ENCODE measurements around the gene RPL13.

RPL13 gene

DNA sequence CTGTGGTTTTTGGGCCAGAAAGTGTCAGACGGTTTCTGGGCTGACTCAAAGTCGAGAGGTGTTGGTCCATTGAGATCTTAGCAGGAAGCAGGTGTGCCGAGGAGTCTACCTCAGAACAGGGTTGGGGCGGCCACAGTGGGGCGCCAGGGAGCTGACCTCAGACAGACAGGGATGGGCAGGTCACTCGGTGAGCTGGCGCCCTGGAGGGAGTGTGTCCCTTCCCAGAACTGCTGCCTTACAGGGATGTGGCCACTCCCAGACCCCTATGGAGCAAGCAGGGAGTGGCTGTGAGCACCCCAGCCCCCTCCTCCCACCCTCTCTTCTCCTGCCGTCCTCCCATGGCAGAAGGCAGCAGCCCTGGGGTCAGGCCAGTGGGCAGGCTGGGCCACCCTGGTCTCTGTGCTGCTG, 39.0 kb downstream of the RPL13 start:
- no peak for DNase-seq (ENCODE audit: low read depth)

DNA sequence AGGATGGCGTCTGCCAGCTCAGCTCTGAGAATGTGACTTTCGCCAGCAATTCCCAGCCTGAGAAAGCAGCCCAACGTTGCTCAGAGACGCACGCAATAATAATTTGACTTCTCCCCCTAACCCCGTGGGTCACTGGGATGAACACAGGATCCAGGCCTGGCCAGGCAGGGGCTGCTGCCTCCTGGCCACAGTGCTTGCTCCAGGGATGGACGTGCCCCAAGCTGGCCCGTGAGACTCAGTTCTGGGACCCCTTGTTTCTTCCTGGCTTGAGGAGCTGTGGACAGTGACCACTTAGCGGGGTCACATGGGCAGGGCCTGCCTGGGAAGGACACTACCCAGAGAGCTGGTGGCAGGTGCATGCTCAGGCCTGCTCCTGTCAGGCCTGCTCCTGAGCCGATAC, 39.4 kb downstream of the RPL13 start:
- DNase-seq (ENCODE audit: low read depth), result no peak

- DNase-seq (ENCODE audit: low read depth), result no peak
These were observed 39.9 kb downstream of the RPL13 start for GRCh38 chr16:89600427-89600826.

- no peak for DNase-seq (ENCODE audit: low read depth)
These were observed 40.5 kb downstream of the RPL13 start for GRCh38 chr16:89600956-89601355.

DNA sequence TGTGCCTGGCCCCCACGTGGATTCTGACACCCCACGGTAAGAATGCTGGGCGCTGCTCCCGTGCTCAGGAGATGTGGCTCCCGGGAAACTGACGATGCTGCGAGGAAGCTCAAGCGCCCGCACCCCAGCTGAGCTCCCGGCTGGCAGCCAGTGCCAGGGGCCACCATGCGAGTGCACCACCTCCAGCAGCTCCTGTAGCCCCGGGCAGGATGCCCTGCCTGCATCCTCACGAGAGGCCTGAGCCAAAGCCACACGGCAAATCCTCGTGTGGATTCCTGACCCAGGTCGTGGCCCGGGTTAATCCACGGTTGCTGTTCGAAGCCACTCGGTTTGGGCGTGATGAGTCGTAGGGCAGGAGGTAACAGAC, 41.4 kb downstream of the RPL13 start:
- no peak for DNase-seq (ENCODE audit: low read depth)

DNA sequence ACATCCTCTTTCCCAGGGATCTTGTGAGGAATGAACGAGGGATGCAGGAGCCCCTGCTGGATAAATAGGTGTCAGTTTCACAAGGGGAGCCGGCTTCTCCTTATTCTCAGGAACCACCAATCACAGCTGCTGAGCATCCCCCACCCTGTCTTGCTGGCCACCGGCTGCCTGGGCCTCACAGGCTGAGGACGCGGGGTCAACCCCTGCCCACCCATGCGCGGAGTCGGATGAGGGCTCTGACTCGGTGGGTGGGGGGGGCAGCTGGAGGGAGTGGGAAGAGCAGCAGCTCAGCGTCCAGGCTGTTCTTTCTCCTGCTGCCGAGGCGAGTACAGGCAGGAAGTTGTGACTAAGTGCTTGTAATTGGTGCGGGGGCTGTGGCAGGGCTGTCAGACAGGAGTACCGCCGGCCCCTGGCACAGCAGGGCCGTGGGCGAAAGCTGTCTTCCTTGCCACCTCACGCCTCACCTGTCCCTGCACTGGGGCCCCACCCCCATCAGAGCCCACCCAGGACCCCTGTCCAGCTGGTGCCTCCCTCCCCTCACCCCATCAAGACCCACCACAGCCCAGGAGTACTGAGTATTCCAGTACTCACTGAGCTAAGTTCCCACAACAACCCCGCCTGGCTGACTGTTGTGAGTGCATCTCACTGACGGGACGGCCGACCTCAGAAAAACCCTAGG, 41.9 kb downstream of the RPL13 start:
- peak; percentile 39 for DNase-seq (ENCODE audit: low read depth)

DNA sequence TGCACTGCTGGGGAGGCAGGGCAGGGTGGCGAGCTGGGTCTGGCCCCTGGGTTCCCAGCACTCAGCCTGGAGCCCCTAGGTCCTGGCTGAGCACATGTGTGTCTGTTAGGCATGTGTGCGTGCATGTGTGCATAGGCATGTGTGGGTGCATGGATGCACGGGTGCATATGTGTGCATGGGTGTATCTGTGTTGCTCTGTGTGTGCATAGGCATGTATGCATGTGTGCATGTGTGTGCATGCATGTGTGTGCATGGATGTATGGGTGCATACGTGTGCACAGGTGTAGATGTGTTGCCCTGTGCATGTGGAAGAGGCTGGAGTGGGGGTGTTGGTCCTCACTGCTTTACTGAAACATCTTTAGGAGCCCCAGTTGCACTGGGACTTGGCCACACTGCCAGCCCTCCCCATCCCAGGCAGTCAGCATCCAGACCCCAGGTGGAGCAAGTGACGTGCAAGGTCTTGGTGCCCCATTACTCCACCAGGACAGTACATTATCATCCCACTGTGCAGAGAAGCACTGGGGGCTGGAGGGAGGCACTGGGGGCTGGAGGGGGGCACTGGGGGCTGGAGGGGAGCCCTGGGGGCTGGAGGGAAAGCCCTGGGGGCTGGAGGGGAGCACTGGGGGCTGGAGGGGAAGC, 42.6 kb downstream of the RPL13 start:
- DNase-seq (ENCODE audit: low read depth), result no peak

DNA sequence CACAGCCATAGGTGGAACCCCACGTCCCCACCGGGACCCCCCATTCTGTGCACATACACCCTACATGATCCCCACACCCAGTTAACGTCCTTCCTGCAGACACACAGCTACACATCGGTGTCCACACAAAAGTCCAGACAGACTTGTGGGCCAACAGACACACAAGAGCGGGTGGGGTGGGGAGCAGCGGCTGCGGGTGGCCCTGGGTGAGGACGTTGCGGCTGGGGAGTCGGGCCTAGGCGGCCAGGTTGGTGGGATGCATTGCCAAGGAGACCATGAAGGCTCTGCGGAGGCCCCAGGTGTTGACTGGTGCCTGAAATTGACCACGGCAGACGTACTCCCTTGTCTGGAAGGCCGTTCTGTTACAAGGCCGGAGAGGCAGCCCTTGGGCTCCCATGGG, 44.3 kb downstream of the RPL13 start:
- DNase-seq (ENCODE audit: low read depth), result no peak

DNA sequence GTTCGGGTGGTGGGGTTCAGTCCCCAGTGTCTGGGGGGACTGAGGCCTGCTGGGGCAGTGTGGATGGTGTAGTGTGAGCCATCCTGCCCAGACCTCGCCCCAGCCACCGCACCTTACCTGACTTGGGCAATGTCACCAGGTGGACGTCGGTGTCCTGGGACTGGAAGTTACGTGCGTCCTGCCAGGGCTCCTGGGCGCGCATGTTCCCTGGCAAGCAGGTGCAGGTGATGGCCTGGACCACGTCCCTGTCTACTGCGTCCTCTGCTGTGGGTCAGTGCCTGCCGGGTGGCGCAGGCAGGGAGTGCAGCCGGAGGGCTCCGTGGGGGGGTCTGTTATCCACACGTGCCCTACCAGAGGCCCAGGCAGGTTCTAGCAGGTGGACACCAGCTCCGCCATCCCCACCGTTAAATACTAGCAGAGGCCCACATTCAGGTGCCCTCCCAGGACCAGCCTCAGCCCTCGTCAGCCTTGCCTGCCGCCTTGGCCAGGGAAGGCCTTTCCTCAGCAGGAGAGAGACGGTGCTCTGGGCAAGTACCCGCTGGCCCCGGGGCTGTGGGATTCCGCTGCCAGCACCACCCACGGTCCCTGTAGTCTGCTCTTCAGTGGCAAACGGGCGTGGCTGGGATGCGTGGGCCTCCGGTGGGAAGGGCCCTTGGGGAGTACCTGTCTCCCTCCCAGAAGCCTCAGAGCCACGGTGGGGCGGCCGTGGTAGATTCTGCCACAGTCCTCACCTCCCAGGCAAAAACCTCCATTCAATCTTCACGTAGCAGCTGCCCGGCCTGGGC, 44.9 kb downstream of the RPL13 start:
- DNase-seq (ENCODE audit: low read depth), result no peak

DNA sequence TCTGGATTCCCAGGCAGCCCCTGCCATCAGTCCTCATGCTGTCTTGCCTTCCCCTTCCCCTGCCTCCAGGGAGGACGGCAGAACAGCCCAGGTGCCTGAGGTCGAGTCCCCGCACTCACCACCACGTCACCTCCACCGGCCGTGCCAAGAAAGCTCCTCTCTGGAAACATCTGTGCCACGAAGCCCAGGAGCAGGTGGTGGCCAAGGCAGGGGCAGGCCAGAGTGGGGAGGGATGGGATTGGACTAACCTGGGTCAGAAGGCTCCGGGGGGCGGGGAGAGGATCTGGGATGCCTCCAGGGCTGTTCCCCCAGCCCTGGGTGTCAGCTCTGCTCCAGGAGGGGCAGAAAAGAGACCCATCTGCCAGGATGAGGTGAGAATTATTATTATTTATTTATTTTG, 45.5 kb downstream of the RPL13 start:
- DNase-seq (ENCODE audit: low read depth), result no peak

- no peak for DNase-seq (ENCODE audit: low read depth)
These were observed 47.0 kb downstream of the RPL13 start for GRCh38 chr16:89607453-89607852.

DNA sequence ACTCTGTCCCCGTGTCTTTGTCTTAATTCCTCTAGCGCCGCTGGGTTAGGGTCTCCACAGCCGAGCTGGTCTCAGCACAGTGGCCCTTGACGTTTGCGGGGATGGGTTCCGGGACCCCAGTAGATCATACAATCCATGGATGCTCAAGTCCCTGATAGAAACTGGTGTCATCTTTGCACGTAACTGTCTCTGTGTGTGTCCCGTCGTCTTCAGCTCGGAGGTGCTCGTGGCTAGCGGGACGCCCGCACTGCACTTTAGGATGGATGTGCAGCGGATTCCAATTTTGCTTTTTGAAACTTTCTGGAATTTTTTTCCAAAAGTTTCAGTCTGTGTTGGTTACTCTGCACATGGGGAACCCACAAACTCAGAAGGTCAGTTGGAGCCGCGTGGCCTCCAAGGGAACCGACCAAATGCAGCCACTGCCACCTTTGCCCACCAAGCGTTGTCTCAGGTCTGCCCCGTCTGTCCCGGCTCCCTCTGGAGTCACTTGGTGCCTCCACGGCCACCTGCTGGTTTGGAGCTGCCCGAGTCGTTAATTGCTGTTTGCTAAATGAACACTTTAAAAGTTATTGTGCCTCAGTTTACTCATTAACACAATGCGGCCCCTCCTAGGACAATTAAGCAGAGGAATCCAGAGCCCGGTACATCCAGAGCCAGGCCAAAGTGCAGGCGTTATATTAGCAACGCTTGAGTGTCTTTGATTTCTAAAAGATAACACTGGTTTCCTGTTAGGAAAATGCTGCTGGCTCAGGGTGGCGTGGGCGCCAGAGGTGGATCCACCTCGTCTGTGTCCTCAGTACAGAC, 47.7 kb downstream of the RPL13 start:
- no peak for DNase-seq (ENCODE audit: low read depth)

DNA sequence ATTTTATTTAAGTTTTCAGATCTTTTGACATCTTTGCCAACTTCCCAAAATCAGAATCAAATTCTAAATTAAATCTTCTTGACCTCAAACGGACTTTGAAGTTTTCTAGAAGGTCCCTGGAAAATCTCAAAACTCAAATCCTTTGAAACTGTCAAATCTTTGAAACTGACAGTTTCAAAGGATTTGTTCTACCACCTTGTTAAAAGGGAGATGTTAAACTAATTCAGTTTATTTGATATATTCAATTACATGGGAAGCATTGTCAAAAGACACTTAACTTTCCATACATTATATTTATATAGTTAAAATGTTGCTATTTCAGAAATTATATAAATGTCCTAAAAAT, 49.6 kb downstream of the RPL13 start:
- no peak for DNase-seq (ENCODE audit: low read depth)

DNA sequence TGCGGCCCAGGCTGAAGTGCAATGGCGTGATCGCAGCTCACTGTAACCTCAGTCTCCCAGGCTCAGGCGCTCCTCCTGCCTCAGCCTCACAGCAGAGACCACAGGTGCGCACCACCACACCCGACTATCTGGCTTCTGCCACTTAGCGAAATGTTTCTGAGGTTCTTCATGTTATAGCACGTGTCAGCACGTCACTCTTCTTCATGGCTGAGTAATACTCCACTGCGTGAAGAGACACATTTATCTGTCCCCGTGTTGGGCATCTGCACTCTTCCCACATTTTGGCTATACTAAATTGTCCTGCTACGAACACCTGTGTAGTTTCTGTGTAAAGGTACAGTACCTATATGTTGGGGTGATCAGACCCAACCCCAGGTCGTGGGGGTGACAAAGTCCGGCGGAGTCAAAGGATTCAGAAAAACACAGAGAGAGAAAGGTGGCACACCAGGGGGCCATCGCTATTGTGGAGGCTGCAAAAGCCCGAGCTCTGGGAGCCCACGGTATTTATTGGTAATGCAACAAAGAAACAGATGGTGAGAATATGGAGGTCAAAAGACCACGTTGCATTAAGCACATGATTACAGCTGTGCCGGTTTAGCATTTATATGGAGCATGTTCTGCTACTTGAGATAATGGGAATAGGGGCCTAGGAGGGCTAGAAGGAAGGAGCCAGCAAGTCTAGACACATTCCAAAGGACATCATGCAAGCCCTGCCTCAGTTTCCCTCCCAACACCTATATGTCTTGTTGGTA, 52.1 kb downstream of the RPL13 start:
- DNase-seq (ENCODE audit: low read depth), result no peak

- no peak for DNase-seq (ENCODE audit: low read depth)
These were observed 52.9 kb downstream of the RPL13 start, which contains the start of gene DPEP1 for GRCh38 chr16:89613231-89613953. Gene DPEP1 (plus strand): TSS chr16:89613642. CDS start chr16:89630411, 16,769 bp downstream.

GRCh38 chr16:89613954-89614459, 53.5 kb downstream of the RPL13 start:
- no peak for DNase-seq (ENCODE audit: low read depth)
